Measurements from ENCODE around the gene ASPA.

Gene ASPA

DNA sequence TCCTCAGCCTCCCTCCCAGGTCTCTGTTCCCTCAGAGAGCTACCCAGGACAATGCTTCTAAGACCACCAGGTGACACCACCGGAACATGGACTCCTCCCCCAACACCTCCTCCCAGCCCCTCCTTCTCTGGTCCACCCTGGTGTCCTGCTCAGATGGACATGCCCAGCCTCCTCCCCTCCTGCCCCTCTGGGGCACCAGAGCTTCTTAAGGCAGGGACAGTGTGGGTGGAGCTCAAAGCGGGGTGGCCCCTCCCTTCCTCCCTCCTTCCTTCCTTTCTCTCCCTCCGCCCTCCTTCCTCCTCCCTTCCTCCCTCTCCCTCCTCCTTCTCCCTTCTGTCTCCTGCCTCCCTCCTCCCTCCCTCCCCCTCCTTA lies 59.1 kb downstream of the ASPA start:
- DNase-seq (ENCODE audit: low spot score) = no peak

DNA sequence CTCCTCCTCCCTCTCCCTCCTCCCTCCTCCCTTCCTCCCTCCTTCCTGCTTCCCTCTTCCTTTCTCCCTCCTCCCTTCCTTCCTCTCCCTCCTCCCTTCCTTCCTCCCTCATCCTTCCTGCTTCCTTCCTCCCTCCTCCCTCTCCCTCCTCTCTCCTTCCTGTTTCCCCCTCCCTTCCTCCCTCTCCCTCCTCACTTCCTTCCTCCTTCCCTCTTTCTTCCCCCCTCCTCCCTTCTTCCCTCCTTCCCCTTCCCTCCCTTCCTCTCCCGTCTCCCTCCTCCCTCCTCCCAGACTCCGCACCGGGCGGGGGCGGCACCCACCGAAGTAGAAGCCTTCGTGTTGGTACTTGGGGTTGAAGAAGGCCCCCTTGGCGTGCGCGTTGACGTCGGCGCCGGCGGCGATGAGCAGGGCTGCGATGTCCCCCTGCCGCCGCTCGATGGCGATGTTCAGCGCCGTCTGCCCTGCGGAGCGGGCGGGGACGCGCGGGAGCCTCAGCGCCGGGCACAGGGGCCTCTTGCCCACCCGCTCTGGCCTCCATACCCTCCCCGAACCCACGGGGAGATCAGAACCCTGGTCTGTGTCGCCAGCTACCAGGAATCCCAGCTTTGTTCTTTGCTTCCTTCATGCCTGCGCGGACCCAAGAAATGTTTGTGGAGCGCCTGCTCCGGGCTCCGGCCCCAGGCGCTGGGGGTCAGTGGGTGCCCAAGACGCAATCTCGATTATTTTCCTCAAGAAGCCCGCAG lies 59.6 kb downstream of the ASPA start:
- DNase-seq (ENCODE audit: low spot score) = peak; percentile 35

DNA sequence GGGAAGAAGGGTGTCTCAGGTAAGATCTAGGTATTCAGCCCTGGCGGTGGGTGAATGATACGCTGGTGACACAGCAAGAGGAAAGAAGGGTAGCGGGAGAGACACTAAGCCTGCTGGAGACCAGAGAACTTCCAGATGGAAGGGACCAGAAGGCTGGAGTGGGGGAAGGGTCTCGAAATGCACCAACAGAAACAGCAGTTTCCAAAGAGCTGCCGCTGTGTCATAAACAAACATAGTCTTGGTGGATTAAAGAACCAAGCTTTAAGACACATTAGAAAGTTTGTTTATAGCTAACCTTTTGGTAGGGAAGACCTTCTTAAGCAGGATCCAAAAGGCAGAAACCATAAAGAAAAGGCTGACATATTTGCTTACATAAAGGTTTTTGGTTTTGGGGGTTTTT lies 60.9 kb downstream of the ASPA start:
- DNase-seq (ENCODE audit: low spot score) = no peak

DNA sequence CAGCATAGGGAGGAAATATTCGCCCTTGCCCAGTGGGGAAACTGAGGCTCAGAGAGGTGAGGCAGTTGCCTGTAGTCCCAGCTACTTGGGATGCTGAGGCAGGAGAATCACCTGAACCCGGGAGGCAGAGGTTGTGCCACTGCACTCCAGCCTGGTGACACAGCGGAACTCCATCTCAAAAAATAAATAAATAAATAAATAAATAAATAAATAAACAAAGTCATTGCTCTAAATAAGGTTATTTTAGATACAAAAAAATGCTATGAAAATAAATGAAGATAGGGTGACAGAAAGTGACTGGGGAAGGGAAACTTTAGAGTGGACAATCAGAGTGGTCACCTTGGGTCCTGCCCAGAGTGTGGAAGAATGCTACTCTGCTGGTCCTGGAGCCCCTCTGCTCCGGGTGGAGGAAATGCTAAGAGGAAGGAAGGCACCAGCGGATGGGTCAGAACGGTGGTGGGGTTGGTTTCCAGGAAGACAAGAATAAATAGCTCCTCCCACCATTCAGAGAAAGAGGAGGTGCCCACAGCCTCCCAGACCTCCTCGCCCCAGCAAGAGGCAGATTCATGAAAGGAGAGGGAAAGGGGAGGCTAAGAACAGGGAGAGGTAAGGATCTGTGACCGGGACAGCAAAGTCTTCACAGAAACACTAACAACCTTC lies 64.2 kb downstream of the ASPA start:
- no peak for DNase-seq (ENCODE audit: low spot score)

DNA sequence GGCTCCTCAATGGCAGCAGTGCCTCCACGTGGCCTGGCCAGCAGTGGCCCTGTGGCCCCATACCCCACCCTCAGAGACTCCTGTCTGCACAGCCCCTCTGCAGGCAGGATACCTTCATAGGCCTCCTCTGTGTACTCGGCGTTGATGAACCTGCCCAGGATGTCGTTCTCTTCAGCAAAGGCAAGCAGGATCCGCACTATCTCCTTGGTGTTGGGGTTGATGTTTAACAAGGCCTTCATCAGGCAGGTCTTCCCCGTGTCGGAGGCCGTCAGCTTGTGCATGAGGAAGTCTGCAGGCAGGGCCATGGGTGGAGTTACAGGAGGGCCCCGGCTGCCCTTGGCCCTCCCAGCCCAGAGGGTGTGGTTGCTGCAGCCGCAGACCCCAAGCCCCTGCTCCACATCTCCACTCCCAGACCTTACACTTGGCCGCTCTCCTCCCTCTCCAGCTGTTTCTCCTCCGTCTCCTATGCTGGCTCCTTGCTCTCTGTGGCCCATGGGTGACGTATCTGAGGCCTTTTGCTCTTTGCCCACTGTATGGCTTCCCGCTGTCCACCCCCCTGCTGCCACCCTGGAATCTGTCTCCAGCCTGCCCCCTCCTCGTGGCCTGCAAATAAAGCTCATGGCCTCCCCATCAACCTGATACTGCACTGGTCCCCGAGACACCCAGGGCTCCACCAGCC lies 66.8 kb downstream of the ASPA start:
- no peak for DNase-seq (ENCODE audit: low spot score)

DNA sequence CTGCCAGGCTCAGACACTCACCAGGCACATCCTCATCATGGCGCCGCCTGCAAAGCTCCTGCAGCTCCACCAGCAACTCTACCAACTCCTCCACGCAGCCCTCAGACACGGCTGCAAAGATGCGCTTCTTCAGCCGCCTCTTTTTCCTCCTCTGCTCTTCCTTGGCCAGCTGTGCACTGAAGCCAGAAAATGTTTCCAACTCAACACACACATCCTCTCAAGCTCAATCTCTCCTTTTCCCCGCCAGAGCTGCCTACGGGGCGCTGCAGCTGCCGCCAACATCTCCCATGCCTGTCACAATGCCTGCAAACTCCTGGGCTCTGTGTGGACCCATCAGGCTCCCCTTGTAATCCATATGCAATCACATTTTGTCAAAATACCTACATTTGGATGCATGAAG lies 67.7 kb downstream of the ASPA start:
- DNase-seq (ENCODE audit: low spot score) = no peak

DNA sequence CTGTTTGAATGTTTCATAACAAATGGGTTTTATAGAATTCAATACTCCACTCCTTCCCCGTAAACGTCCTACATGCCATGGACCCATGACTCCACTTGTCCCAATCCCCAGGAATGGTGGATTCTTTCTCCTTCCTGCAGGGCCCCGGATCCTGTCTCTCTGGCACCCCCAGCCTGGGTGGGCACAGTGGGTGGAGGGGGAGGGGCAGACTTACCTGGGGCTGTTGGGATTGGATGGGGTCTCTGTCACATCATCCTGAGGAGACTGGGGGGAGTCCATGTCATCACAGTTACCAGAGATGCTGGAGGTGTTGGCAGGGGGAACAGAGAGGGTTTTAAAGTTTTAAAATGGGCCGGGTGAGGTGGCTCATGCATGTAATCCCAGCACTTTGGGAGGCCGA lies 68.6 kb downstream of the ASPA start:
- no peak for DNase-seq (ENCODE audit: low spot score)

DNA sequence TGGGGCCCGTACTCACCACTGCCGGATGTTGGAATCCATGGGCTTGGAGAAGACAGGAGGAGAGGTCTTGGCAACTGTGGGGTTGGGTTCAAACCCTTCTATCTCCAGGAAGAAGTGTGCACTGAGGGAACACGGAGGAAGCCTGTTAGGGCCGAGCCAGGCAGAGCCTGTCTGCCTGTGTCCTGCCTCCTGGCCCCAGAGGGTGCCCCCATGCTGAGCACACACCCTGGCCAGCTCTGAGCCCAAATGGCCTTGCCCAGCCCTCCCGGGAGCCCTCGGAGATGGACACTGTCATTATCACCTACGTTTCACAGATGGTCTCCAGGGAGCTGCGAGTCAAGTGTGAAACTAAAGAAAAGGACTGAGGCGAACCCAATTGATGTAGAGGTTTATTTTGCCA lies 69.4 kb downstream of the ASPA start:
- no peak for DNase-seq (ENCODE audit: low spot score)

DNA sequence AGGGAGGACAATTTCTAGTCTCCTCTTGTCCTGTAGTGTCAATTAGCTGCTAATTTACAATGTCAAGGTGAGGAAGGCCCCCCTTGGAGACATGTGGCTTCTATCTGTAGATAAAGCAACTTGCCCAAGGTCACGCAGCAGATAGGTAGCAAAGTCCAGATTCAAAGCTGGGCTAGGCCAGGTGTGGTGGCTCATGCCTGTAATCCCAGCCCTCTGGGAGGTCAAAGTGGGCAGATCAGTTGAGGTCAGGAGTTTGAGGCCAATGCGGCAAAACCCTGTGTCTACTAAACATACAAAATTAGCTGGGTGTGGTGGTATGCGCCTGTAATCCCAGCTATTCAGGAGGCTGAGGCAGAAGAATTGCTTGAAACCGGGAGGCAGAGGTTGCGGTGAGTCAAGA lies 70.7 kb downstream of the ASPA start:
- DNase-seq (ENCODE audit: low spot score) = no peak

DNA sequence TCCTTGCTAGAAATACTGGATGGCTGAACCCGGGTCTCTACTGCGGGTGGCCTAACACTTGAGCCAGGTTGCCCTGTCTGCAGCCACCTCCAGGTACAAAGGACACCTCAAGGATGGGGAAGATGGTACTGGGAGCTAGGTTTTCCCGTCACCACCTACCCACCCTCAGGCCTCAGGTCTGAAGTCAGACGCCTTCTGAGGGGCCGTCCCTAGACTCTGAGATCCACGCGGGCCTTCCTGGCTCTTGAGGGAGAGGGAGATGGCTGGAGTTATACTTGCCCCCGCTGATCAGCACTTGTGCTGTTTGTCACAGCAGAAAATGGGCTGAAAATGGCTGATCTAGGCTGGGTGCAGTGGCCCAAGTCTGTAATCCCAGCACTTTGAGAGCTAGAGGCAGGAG lies 71.2 kb downstream of the ASPA start:
- no peak for DNase-seq (ENCODE audit: low spot score)

DNA sequence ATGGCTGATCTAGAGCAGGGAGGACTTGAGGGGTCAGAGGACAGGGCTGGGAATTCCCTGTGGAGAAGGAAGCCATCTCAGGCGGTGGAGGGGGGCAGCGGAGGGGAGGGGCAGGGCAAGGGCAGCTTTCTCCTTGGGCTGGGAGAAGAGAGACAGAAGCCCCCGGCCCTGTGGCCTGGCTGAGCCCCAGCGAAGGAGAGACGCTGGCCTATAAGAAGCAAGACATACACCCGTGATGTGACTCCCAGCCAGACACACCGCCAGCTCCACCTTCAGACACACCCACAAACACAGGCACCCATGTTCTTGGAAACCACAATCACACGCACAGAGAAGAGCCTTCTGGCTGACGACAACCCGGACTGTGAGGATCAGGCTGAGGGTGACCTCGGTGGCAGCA lies 71.8 kb downstream of the ASPA start:
- DNase-seq (ENCODE audit: low spot score) = no peak

DNA sequence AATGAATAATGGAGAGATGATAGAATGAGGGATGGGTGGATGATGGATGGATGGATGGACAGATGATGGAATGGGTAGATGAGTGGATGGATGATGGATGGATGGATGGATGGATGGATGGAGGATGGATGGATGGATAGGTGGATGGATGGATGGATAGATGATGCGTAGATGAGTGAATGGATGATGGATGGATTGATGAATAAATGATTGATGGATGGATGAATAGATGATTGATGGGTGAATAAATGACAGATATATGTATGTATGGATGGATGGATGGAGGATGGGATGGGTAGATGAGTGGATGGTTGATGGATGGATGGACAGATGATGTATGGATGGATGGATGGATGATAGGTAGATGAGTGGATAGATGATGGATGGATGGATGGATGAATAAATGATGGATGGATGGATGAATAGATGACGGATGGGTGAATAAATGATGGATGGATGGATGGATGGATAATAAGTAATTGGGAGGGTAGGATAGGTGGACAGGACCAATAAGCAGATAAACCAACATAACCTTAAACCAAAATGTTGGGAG lies 73.9 kb downstream of the ASPA start:
- DNase-seq (ENCODE audit: low spot score) = no peak

DNA sequence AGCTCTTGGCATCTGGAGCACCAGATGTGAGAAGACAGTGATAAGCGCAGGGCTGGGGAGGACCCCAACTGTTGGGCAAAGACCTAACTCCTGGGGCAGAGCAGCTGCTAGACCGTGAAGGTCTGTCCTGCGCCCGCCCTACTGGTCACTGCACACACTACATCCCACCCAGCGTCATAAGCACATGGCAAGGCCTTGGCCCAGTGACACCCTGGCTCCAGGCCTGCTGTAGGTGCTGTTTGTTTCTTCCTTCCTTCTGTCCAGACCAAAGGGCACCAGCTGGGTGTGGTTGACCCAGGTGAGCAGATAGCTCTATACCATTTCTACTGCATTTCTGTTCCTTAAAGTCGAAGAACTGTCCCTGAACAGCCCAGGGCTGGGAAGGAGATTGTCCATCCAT lies 75.4 kb downstream of the ASPA start:
- DNase-seq (ENCODE audit: low spot score) = no peak

DNA sequence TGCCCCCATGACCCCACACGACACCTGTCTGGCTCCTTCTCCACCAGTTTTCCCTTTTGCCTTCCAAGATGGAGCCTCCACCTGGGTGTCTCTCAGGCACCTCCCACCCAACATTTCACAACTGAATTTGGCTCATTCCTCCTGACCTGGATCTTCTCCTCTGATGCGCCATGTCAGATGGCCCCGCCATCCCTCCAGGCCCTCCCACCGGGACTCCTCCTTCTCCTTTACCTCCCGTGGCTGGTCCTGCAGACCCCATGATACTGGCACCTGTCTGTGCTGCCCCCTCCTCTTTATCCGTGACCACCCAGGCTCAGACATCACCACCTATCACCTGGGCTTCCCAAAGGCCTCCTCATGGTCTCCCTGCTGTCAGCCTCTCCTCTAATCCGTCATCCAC lies 77.1 kb downstream of the ASPA start:
- DNase-seq (ENCODE audit: low spot score) = no peak
